GM12864 (cell line): ENCODE data around the gene SNRK.
A peak's percentile ranks its signal among the peaks of the same experiment; 100 is the strongest.

Experiments used
- DNase-seq: peaks from one replicate; pipeline ENCODE4 v3.0.0-alpha.2; 2011; ENCODE audit warnings: low read depth
- H3K4me3 ChIP-seq: 2 replicates; pipeline ENCODE4 v1.5.1; 2011; ENCODE audit warnings: mild to moderate bottlenecking, low read depth, low read length, control low read depth
- CTCF ChIP-seq: IDR thresholded peaks from 2 replicates; pipeline ENCODE4 v1.5.1; 2011; ENCODE audit warnings: low read depth, mild to moderate bottlenecking, moderate library complexity, low read length, control low read depth, inconsistent platforms; ENCODE audit errors: missing control alignments

The SNRK gene

GRCh38 chr3:43286115-43286840 is at the start of gene SNRK:
Gene SNRK, plus strand, starts transcription at chr3:43286540. Its CDS starts 16,664 bp downstream, at chr3:43303204.
- peak; percentile 20 for TF ChIP-seq CTCF
- peak within 1 kb of the TSS; percentile 91 for H3K4me3 ChIP-seq
- DNase-seq: peak; percentile 19

- no peak for TF ChIP-seq CTCF
- no peak for DNase-seq
- H3K4me3 ChIP-seq: no peak overlapping the region
Observed at GRCh38 chr3:43238801-43239200, 47.5 kb upstream of the SNRK start.

- no peak for DNase-seq
- TF ChIP-seq CTCF: no peak
- H3K4me3 ChIP-seq: no peak overlapping the region
Observed at GRCh38 chr3:43239755-43240154, 46.6 kb upstream of the SNRK start.

GRCh38 chr3:43243590-43244587 is 42.5 kb upstream of the SNRK start:
- TF ChIP-seq CTCF: no peak
- no peak overlapping the region for H3K4me3 ChIP-seq
- no peak for DNase-seq

- DNase-seq: no peak
- no peak overlapping the region for H3K4me3 ChIP-seq
- TF ChIP-seq CTCF: no peak
Observed at GRCh38 chr3:43244694-43245093, 41.6 kb upstream of the SNRK start.

GRCh38 chr3:43246976-43247375 is 39.4 kb upstream of the SNRK start:
- no peak for TF ChIP-seq CTCF
- no peak for DNase-seq
- no peak overlapping the region for H3K4me3 ChIP-seq
